ENCODE measurements around the gene ARHGAP12. TPM values are rescaled to one million over a fixed set of nuclear protein-coding genes. Genes with fewer than 3 reads are reported as not detected.

Gene ARHGAP12
- total and polyA plus RNA-seq, 5 experiments from 2014 or later: 9.9 to 35.0 (median 11.3) TPM

- ATAC-seq (peak; percentile 15 to 42), DNase-seq (peak in 4 of 10 donors; percentile 22 to 62 (median 46))
- POLR2A ChIA-PET: interaction anchor here (0.7 to 1.2 kb wide), 6 partner anchors 14 to 1146 kb away, joined by 3 to 4 read pairs (median 4); no protein-coding TSS in a partner anchor
- no peaks in the 10 kb centered on the region for H3K9me3 Mint-ChIP-seq
- H3K4me3 Mint-ChIP-seq: peak overlapping the region; percentile 78 to 96 (median 88)
- H3K27ac Mint-ChIP-seq: peak overlapping the region in 9 of 10 donors; percentile 30 to 93 (median 90)
- no peaks in the 10 kb centered on the region for H3K36me3 Mint-ChIP-seq
- no peaks in the 10 kb centered on the region for H3K27me3 Mint-ChIP-seq
- peaks cover 17 to 43% (median 37%) of the 10 kb centered on the region in 4 donors for H3K4me1 Mint-ChIP-seq
Observed at GRCh38 chr10:31930023-31930751, 1.6 kb upstream of the ARHGAP12 start.

- peak in 1 of 2 donors; percentile 6 for ATAC-seq
- POLR2A ChIA-PET: interaction anchor here (0.7 to 1.2 kb wide), 7 partner anchors 13 to 1145 kb away, joined by 3 to 4 read pairs (median 3); no protein-coding TSS in a partner anchor
- Mint-ChIP-seq H3K27ac (peak overlapping the region; percentile 30 to 93 (median 88)), H3K36me3 (no peaks in the 10 kb centered on the region), H3K4me1 (peaks cover 21 to 50% (median 44%) of the 10 kb centered on the region in 4 donors), H3K27me3 (no peaks in the 10 kb centered on the region), H3K4me3 (peak overlapping the region; percentile 78 to 96 (median 88)), H3K9me3 (no peaks in the 10 kb centered on the region)
- DNase-seq: peak in 7 of 10 donors; percentile 14 to 60 (median 34)
Observed at GRCh38 chr10:31929261-31930022, 811 bp upstream of the ARHGAP12 start.

- Mint-ChIP-seq H3K36me3 (no peaks in the 10 kb centered on the region), H3K4me1 (peaks cover 24 to 62% (median 55%) of the 10 kb centered on the region in 4 donors), H3K9me3 (no peaks in the 10 kb centered on the region), H3K4me3 (peak overlapping the region; percentile 84 to 98 (median 94)), H3K27ac (peak overlapping the region; percentile 82 to 95 (median 90)), H3K27me3 (no peaks in the 10 kb centered on the region)
- peak in 9 of 10 donors; percentile 31 to 81 (median 49) for DNase-seq
- POLR2A ChIA-PET: interaction anchor here (0.8 to 1.5 kb wide), 4 partner anchors 10 to 896 kb away, joined by 3 to 6 read pairs (median 4); partner anchors contain the start of genes KIF5B and ZNF438
- ATAC-seq: peak; percentile 53 to 58
Observed at GRCh38 chr10:31927884-31928548, 615 bp downstream of the ARHGAP12 start.

- Mint-ChIP-seq H3K27ac (peak overlapping the region; percentile 71 to 95 (median 90)), H3K4me3 (peak overlapping the region; percentile 84 to 98 (median 94)), H3K36me3 (no peaks in the 10 kb centered on the region), H3K9me3 (no peaks in the 10 kb centered on the region), H3K27me3 (no peaks in the 10 kb centered on the region), H3K4me1 (peaks cover 24 to 66% (median 59%) of the 10 kb centered on the region in 4 donors)
- POLR2A ChIA-PET: interaction anchor here (0.8 to 1.5 kb wide), 4 partner anchors 10 to 896 kb away, joined by 3 to 6 read pairs (median 4); partner anchors contain the start of genes KIF5B and ZNF438
- no peak for DNase-seq
- ATAC-seq: peak; percentile 8 to 9
Observed at GRCh38 chr10:31927565-31927883, 1.1 kb downstream of the ARHGAP12 start.

- Mint-ChIP-seq H3K4me3 (peak overlapping the region; percentile 84 to 98 (median 94)), H3K9me3 (no peaks in the 10 kb centered on the region), H3K4me1 (peaks cover 25 to 71% (median 62%) of the 10 kb centered on the region in 4 donors), H3K36me3 (no peaks in the 10 kb centered on the region), H3K27ac (peak overlapping the region; percentile 71 to 95 (median 90)), H3K27me3 (no peaks in the 10 kb centered on the region)
- POLR2A ChIA-PET: interaction anchor here (0.8 to 1.5 kb wide), 4 partner anchors 9 to 895 kb away, joined by 3 to 6 read pairs (median 4); partner anchors contain the start of genes KIF5B and ZNF438
- DNase-seq (peak in 1 of 10 donors; percentile 52), ATAC-seq (no peak)
Observed at GRCh38 chr10:31926765-31927564, 1.7 kb downstream of the ARHGAP12 start.

- Mint-ChIP-seq H3K36me3 (no peaks in the 10 kb centered on the region), H3K4me1 (peaks cover 27 to 79% (median 67%) of the 10 kb centered on the region in 4 donors), H3K27ac (peak overlapping the region in 2 of 10 donors; percentile 23 to 50), H3K27me3 (no peaks in the 10 kb centered on the region), H3K9me3 (no peaks in the 10 kb centered on the region), H3K4me3 (peak overlapping the region in 3 of 10 donors; percentile 11 to 84 (median 49))
- POLR2A ChIA-PET: no interaction called here
- ATAC-seq (no peak), DNase-seq (no peak)
Observed at GRCh38 chr10:31926160-31926559, 2.5 kb downstream of the ARHGAP12 start.

GRCh38 chr10:31924833-31925232, 3.8 kb downstream of the ARHGAP12 start:
- POLR2A ChIA-PET: no interaction called here
- Mint-ChIP-seq H3K36me3 (no peaks in the 10 kb centered on the region), H3K27me3 (no peaks in the 10 kb centered on the region), H3K27ac (peak overlapping the region in 8 of 10 donors; percentile 1 to 81 (median 24)), H3K4me1 (peaks cover 25 to 76% (median 64%) of the 10 kb centered on the region in 4 donors), H3K4me3 (peak overlapping the region in 4 of 10 donors; percentile 2 to 38 (median 16)), H3K9me3 (no peaks in the 10 kb centered on the region)
- DNase-seq (peak in 1 of 10 donors; percentile 15), ATAC-seq (no peak)

- POLR2A ChIA-PET: no interaction called here
- H3K27me3 Mint-ChIP-seq: no peaks in the 10 kb centered on the region
- H3K4me1 Mint-ChIP-seq: peaks cover 26 to 78% (median 68%) of the 10 kb centered on the region in 4 donors
- ATAC-seq (no peak), DNase-seq (no peak)
- H3K9me3 Mint-ChIP-seq: no peaks in the 10 kb centered on the region
- no peak overlapping the region for H3K4me3 Mint-ChIP-seq
- H3K36me3 Mint-ChIP-seq: no peaks in the 10 kb centered on the region
- H3K27ac Mint-ChIP-seq: peak overlapping the region in 3 of 10 donors; percentile 35 to 54 (median 51)
Observed at GRCh38 chr10:31923389-31923788, 5.2 kb downstream of the ARHGAP12 start.

GRCh38 chr10:31921031-31921430, 7.6 kb downstream of the ARHGAP12 start:
- H3K36me3 Mint-ChIP-seq: no peaks in the 10 kb centered on the region
- H3K27ac Mint-ChIP-seq: peak overlapping the region in 6 of 10 donors; percentile 39 to 87 (median 66)
- no peaks in the 10 kb centered on the region for H3K9me3 Mint-ChIP-seq
- POLR2A ChIA-PET: no interaction called here
- no peak for DNase-seq
- peak; percentile 35 to 36 for ATAC-seq
- H3K27me3 Mint-ChIP-seq: no peaks in the 10 kb centered on the region
- peak overlapping the region in 9 of 10 donors; percentile 21 to 67 (median 52) for H3K4me3 Mint-ChIP-seq
- H3K4me1 Mint-ChIP-seq: peaks cover 25 to 67% (median 63%) of the 10 kb centered on the region in 4 donors

- Mint-ChIP-seq H3K9me3 (no peaks in the 10 kb centered on the region), H3K27me3 (no peaks in the 10 kb centered on the region), H3K4me3 (peak overlapping the region in 5 of 10 donors; percentile 47 to 67 (median 52)), H3K27ac (peak overlapping the region in 2 of 10 donors; percentile 44 to 87), H3K4me1 (peaks cover 25 to 65% (median 62%) of the 10 kb centered on the region in 4 donors), H3K36me3 (no peaks in the 10 kb centered on the region)
- DNase-seq (no peak), ATAC-seq (no peak)
- POLR2A ChIA-PET: no interaction called here
Observed at GRCh38 chr10:31920538-31920937, 8.1 kb downstream of the ARHGAP12 start.

GRCh38 chr10:31918671-31919409, 9.8 kb downstream of the ARHGAP12 start:
- Mint-ChIP-seq H3K36me3 (peaks cover 0 to 2% (median 0%) of the 10 kb centered on the region in 3 donors), H3K9me3 (no peaks in the 10 kb centered on the region), H3K27ac (peak overlapping the region in 2 of 10 donors; percentile 0 to 16), H3K4me1 (peaks cover 21 to 59% (median 56%) of the 10 kb centered on the region in 4 donors), H3K27me3 (no peaks in the 10 kb centered on the region), H3K4me3 (no peak overlapping the region)
- ATAC-seq (no peak), DNase-seq (no peak)
- POLR2A ChIA-PET: interaction anchor here (0.7 kb wide), 1 partner anchor 759 kb away, joined by 3 read pairs; no protein-coding TSS in a partner anchor

All from naive thymus-derived CD8-positive, alpha-beta T cell (primary cell).